ENCODE data around the gene BRPF3.

BRPF3 gene

GRCh38 chr6:36243562-36244212 lies 47.1 kb downstream of the BRPF3 start:
- Histone ChIP-seq H3K4me1 (ENCODE audit: control insufficient read depth, insufficient read depth, low read length) (no peaks in the 10 kb centered on the region), H3K9me3 (ENCODE audit: control insufficient read depth, insufficient read depth, low read depth, low read length) (no peaks in the 10 kb centered on the region), H3K36me3 (ENCODE audit: control insufficient read depth in 2 of 2, insufficient read depth in 1 of 2, low read length in 2 of 2) (no peaks in the 10 kb centered on the region), H3K4me3 (ENCODE audit: low read depth, low read length) (no peak overlapping the region), H3K27ac (ENCODE audit: extremely low read depth, low read depth, low read length) (no peak overlapping the region)
- TF ChIP-seq ZNF292 (tag by site-specific recombination; IDR thresholded peaks at IDR 0.05; ENCODE audit: borderline replicate concordance, low read depth) = no peak
- 0 out of 2 replicates have a peak, but pooled peaks have one; percentile 14 for TF ChIP-seq ZNF768 (tag by site-specific recombination; IDR thresholded peaks at IDR 0.05)
- TF ChIP-seq, protein P1, sequence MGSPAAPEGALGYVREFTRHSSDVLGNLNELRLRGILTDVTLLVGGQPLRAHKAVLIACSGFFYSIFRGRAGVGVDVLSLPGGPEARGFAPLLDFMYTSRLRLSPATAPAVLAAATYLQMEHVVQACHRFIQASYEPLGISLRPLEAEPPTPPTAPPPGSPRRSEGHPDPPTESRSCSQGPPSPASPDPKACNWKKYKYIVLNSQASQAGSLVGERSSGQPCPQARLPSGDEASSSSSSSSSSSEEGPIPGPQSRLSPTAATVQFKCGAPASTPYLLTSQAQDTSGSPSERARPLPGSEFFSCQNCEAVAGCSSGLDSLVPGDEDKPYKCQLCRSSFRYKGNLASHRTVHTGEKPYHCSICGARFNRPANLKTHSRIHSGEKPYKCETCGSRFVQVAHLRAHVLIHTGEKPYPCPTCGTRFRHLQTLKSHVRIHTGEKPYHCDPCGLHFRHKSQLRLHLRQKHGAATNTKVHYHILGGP (tag by site-specific recombination; IDR thresholded peaks at IDR 0.05) = no peak
- TF ChIP-seq ZNF521 (tag by site-specific recombination; IDR thresholded peaks at IDR 0.05) = no peak
- TF ChIP-seq ZXDB (tag by site-specific recombination; IDR thresholded peaks at IDR 0.05) = no peak
- TF ChIP-seq ZNF274 (IDR thresholded peaks at IDR 0.05; ENCODE audit: low read length) = no peak
- TF ChIP-seq ZNF274 (tag by site-specific recombination; IDR thresholded peaks at IDR 0.05; ENCODE audit: borderline replicate concordance) = no peak
- no peak for TF ChIP-seq ZBTB8A (tag by site-specific recombination; IDR thresholded peaks at IDR 0.05)
- POLR2A ChIA-PET = no interaction called here
- CTCF ChIA-PET = interaction anchor here (0.7 to 1.4 kb wide), 6 partner anchors 46 to 121 kb away, joined by 3 to 5 read pairs (median 4); no protein-coding TSS in a partner anchor

- Histone ChIP-seq H3K4me1 (ENCODE audit: control insufficient read depth, insufficient read depth, low read length) (no peaks in the 10 kb centered on the region), H3K36me3 (ENCODE audit: control insufficient read depth in 2 of 2, insufficient read depth in 1 of 2, low read length in 2 of 2) (no peaks in the 10 kb centered on the region), H3K9me3 (ENCODE audit: control insufficient read depth, insufficient read depth, low read depth, low read length) (no peaks in the 10 kb centered on the region), H3K27ac (ENCODE audit: extremely low read depth, low read depth, low read length) (no peak overlapping the region), H3K4me3 (ENCODE audit: low read depth, low read length) (no peak overlapping the region)
- ChIA-PET POLR2A (interaction anchor here (0.6 kb wide), 1 partner anchor 8 kb away, joined by 3 read pairs; no protein-coding TSS in a partner anchor), CTCF (interaction anchor here (0.7 to 1.3 kb wide), 4 partner anchors 15 to 122 kb away, joined by 3 to 4 read pairs (median 3); no protein-coding TSS in a partner anchor)
- TF ChIP-seq ZSCAN23 (tag by site-specific recombination; IDR thresholded peaks at IDR 0.05) (no peak), PRDM1 (tag by site-specific recombination; IDR thresholded peaks at IDR 0.05) (no peak), ZNF423 (tag by site-specific recombination; IDR thresholded peaks at IDR 0.05) (no peak), ZNF626 (tag by site-specific recombination; IDR thresholded peaks at IDR 0.05) (no peak), TSHZ1 (tag by site-specific recombination; IDR thresholded peaks at IDR 0.05; ENCODE audit: borderline replicate concordance) (no peak), GLIS1 (tag by site-specific recombination; IDR thresholded peaks at IDR 0.05) (no peak), SP2 (tag by site-specific recombination; IDR thresholded peaks at IDR 0.05) (peak; percentile 35), HOXC10 (CRISPR knock-in tag; IDR thresholded peaks at IDR 0.05) (0 out of 2 replicates have a peak, but pooled peaks have one; percentile 78), ZNF571 (tag by site-specific recombination; IDR thresholded peaks at IDR 0.05) (no peak), ZFP69B (tag by site-specific recombination; IDR thresholded peaks at IDR 0.05) (no peak), ZNF501 (tag by site-specific recombination; IDR thresholded peaks at IDR 0.05) (no peak), ZNF426 (tag by site-specific recombination; IDR thresholded peaks at IDR 0.05) (no peak)
These were observed 48.2 kb downstream of the BRPF3 start for GRCh38 chr6:36244641-36245280.

Measured in HEK293 (cell line).